Common myeloid progenitor, CD34-positive (primary cell): ENCODE data around the gene SLC1A2. TPM values are rescaled to one million over a fixed set of nuclear protein-coding genes. Genes with fewer than 3 reads are reported as not detected.

Experiments
- CTCF ChIA-PET: fragments of 350-600 bp; sonication (Branson Sonifier 250); formaldehyde crosslinking; loops from one replicate; lab custom pipeline; 2021; ENCODE audit warnings: antibody characterized with exemption; lab: Charles Lee
- POLR2A ChIA-PET: fragments of 350-600 bp; sonication (Branson Sonifier 250); formaldehyde crosslinking; loops from one replicate; lab custom pipeline; 2021; ENCODE audit warnings: antibody characterized with exemption; lab: Charles Lee
- DNase-seq, 3 donors: peaks; one replicate each; pipeline versions ENCODE4 v3.0.0 to v3.0.0-alpha.2; 2013
- H3K27ac ChIP-seq, 2 experiments: 1 replicate in 1 of 2; 2 replicates in 1 of 2; pipeline ENCODE4 v1.7.0; 2013; ENCODE audit warnings: inconsistent platforms in 2 of 2, low read length in 2 of 2, mild to moderate bottlenecking in 2 of 2, low read depth in 1 of 2, moderate library complexity in 1 of 2; ENCODE audit not compliant: severe bottlenecking in 2 of 2, insufficient read depth in 1 of 2, poor library complexity in 1 of 2
- H3K27me3 ChIP-seq, 5 experiments: replicated peaks in 2 of 5; 1 replicate in 3 of 5; 2 replicates in 2 of 5; pipeline versions ENCODE4 v1.6.1 to v1.7.0; 2013; ENCODE audit warnings: low read length in 4 of 5, mild to moderate bottlenecking in 2 of 5, moderate library complexity in 2 of 5, inconsistent platforms in 1 of 5; ENCODE audit not compliant: insufficient read depth in 5 of 5, control insufficient read depth in 4 of 5
- H3K36me3 ChIP-seq, 4 experiments: 1 replicate in 2 of 4; 2 replicates in 2 of 4; pipeline versions ENCODE4 v1.6.1 to v1.7.0; 2013; ENCODE audit warnings: low read length in 3 of 4, control low read depth in 1 of 4, mild to moderate bottlenecking in 1 of 4; ENCODE audit not compliant: control insufficient read depth in 4 of 4, insufficient read depth in 4 of 4
- H3K4me1 ChIP-seq, 4 experiments: 1 replicate in 3 of 4; 2 replicates in 1 of 4; pipeline versions ENCODE4 v1.6.1 to v1.7.1; 2013; ENCODE audit warnings: low read length in 3 of 4, mild to moderate bottlenecking in 3 of 4, control low read depth in 1 of 4, inconsistent platforms in 1 of 4, moderate library complexity in 1 of 4; ENCODE audit not compliant: control insufficient read depth in 4 of 4, insufficient read depth in 4 of 4; ENCODE audit errors: control extremely low read depth in 1 of 4
- H3K4me3 ChIP-seq, 7 experiments: 1 replicate in 4 of 7; 2 replicates in 3 of 7; pipeline versions ENCODE4 v1.5.1 to v1.7.0; 2013; ENCODE audit warnings: mild to moderate bottlenecking in 7 of 7, low read length in 6 of 7, moderate library complexity in 6 of 7, inconsistent platforms in 2 of 7, low read depth in 2 of 7, control low read depth in 1 of 7; ENCODE audit not compliant: insufficient read depth in 4 of 7, control insufficient read depth in 1 of 7; ENCODE audit errors: extremely low read depth in 1 of 7
- H3K9me3 ChIP-seq, 5 experiments: 1 replicate in 4 of 5; 2 replicates in 1 of 5; pipeline versions ENCODE4 v1.6.1 to v1.7.1; 2013; ENCODE audit warnings: low read length in 4 of 5, mild to moderate bottlenecking in 2 of 5, inconsistent platforms in 1 of 5, low read depth in 1 of 5, moderate library complexity in 1 of 5; ENCODE audit not compliant: control insufficient read depth in 4 of 5, insufficient read depth in 2 of 5; ENCODE audit errors: control extremely low read depth in 1 of 5
- WGBS: methylation state at CpG from one replicate; pipeline ENCODE4 v1.1.5; 2013; ENCODE audit not compliant: insufficient coverage; 5-methylcytosine and 5-hydroxymethylcytosine counted together
- polyA plus RNA-seq: library from polyadenylated mRNA; unstranded; fragments of 120-200 nt; gene quantifications from one replicate; pipeline ENCODE4 v1.2.1, GENCODE V29; 2013

The SLC1A2 gene
- polyA plus RNA-seq: 0.07 TPM

DNA sequence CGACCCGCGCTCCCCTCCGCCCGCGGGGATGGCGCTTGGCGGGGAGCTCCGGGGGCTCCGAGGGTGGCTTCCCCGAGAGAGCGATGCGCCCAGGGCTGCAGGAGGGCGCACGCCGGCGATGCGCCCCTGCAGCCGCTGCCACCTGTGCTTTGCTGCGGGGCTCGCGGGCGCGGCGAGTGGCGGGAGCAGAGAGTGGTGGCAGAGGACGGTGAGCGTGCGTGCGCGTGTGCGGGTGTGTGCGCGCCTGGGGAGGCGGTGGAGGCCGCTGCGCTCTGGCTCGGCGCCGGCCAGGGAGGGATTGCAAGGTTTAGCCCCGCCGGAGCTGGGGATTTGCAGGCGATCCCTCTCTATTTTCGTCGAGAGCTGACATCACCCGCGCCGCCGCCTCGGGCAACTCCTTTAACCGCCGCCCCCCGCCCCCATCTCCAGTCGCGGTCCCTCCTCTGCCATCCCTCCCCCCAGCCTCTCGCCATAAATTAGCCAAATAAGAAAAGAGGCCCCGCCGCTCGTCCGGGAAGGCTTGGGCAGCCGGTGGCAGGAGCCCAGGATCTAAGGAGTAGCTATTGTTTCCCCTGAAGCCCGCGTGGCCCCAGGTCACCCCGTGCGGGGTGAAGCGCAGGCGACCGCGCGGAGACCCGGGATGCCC, at the start of gene SLC1A2:
SLC1A2 (minus strand) TSS at position 375 of the 646 bp plus-strand sequence. CDS start 592 bp downstream, outside the sequence.
- Histone ChIP-seq H3K27ac (no peak within 1 kb of the TSS), H3K36me3 (no peaks in the 10 kb centered on the region), H3K27me3 (peaks cover 38 to 100% (median 70%) of the 10 kb centered on the region in 5 experiments), H3K4me1 (peaks cover 0 to 26% (median 22%) of the 10 kb centered on the region in 4 experiments), H3K9me3 (no peaks in the 10 kb centered on the region), H3K4me3 (peak within 1 kb of the TSS; percentile 34 to 70 (median 52))
- peak; percentile 22 to 64 (median 41) for DNase-seq
- ChIA-PET POLR2A (no interaction called here), CTCF (interaction anchor here (1.1 to 1.3 kb wide), 3 partner anchors 9 to 904 kb away, joined by 3 to 4 read pairs (median 4); no protein-coding TSS in a partner anchor)
- WGBS: 1% methylated on average over 48 of the region's 71 CpGs

DNA sequence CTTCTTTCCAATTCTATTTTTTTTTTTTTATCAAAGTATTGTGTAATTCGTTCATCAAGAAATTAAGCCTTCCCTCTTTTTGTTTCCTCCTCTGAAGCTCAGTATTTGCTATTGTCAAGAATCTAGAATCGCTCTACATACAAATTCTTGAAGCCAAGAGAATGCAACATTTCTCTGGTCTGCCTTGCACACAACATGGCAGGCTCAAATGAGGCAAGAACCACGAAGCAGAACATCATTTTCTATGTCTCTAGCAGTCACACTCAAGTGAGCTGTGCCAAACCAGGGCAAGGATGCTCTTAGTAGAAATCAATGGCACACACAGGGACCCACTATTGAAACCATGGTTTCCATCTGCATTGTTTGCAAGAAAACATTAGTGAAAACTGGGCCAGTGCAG, 46.7 kb upstream of the SLC1A2 start:
- H3K36me3 ChIP-seq: no peaks in the 10 kb centered on the region
- no peak overlapping the region for H3K4me3 ChIP-seq
- H3K9me3 ChIP-seq: no peaks in the 10 kb centered on the region
- no peak overlapping the region for H3K27ac ChIP-seq
- 96% methylated on average over 3 of the region's 3 CpGs for WGBS
- no peak for DNase-seq
- CTCF ChIA-PET: no interaction called here
- POLR2A ChIA-PET: no interaction called here
- no peaks in the 10 kb centered on the region for H3K4me1 ChIP-seq
- H3K27me3 ChIP-seq: peaks cover 0 to 2% (median 0%) of the 10 kb centered on the region in 5 experiments

DNA sequence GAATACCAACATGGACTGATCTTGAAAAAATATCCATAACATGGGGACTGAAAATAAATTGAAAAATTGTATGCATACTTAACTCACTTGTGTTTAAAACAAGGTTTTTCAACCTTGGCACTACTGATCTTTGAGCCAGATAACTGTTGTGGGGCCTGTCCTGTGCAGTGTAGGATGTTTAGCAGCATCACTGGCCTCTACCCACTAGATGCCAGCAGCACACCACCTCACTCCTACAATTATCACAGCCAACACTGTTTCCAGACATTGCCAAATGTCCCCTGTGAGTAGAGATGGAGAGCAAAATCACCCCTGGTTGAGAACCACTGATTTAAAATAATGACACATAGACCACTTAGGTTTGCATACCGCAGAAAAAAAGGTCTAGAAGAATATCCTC, 45.0 kb upstream of the SLC1A2 start:
- no peaks in the 10 kb centered on the region for H3K4me1 ChIP-seq
- H3K4me3 ChIP-seq: no peak overlapping the region
- CTCF ChIA-PET: no interaction called here
- no peak overlapping the region for H3K27ac ChIP-seq
- H3K9me3 ChIP-seq: no peaks in the 10 kb centered on the region
- no peaks in the 10 kb centered on the region for H3K36me3 ChIP-seq
- POLR2A ChIA-PET: no interaction called here
- DNase-seq: no peak
- no CpG with 5 or more reads among the region's 1 CpG for WGBS
- H3K27me3 ChIP-seq: peaks cover 0 to 3% (median 0%) of the 10 kb centered on the region in 5 experiments

DNA sequence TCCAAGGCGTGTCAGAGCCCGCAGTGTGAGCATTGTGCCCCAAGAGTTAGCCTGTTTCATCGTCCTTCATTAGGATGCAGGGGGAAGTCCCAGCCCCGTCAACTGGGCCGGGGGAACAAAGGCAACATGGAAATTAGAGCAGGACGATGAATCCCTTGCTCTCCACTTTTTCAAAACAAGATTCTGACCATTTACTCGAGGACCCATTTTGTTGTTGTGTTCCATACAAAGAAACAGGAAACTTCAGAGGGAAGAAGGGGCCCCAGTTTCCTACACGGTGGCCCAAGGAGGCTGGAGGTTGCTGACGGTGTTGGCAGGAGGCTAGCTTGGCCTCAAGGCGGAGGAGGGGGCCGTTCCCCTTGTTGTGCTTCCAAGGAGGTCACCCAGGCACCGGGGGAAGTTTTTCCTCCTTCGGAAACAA, 44.0 kb upstream of the SLC1A2 start:
- Histone ChIP-seq H3K27me3 (peaks cover 0 to 3% (median 0%) of the 10 kb centered on the region in 5 experiments), H3K36me3 (no peaks in the 10 kb centered on the region), H3K4me1 (no peaks in the 10 kb centered on the region), H3K4me3 (no peak overlapping the region), H3K27ac (no peak overlapping the region), H3K9me3 (no peaks in the 10 kb centered on the region)
- DNase-seq: no peak
- 77% methylated on average over 11 of the region's 13 CpGs for WGBS
- CTCF ChIA-PET: no interaction called here
- POLR2A ChIA-PET: no interaction called here

DNA sequence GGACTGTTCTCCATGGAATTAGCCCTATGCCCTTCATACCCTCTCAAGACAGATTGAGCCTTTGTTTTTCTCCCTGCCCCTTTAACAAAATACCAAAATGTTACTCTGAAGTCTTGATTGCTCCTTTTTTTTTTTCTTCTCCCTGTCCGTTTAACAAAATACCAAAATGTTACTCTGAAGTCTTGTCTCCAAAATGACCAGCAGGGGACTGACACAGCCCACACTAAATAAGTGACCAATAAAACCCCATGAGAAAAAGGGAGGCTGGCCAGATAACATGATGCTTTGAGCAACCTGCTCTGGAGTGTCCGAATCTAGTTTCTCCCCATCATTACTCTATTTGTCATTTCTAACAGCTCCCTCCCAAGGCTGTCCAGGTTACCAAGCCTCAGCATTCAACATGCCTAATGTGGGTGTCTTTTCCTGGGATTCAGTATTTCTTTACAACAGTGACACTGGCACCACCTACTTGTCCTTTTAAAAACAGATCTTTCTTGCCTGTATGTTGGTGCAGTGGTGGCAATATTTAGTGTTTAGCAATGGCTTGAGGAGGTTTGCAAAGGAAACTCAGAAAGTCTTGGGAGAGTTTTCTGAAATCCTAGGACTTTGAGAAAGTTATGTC, 42.7 kb upstream of the SLC1A2 start:
- Histone ChIP-seq H3K36me3 (no peaks in the 10 kb centered on the region), H3K27me3 (peaks cover 0 to 6% (median 0%) of the 10 kb centered on the region in 5 experiments), H3K27ac (no peak overlapping the region), H3K4me3 (no peak overlapping the region), H3K9me3 (no peaks in the 10 kb centered on the region), H3K4me1 (no peaks in the 10 kb centered on the region)
- no CpG with 5 or more reads among the region's 2 CpGs for WGBS
- POLR2A ChIA-PET: no interaction called here
- DNase-seq: no peak
- CTCF ChIA-PET: no interaction called here

DNA sequence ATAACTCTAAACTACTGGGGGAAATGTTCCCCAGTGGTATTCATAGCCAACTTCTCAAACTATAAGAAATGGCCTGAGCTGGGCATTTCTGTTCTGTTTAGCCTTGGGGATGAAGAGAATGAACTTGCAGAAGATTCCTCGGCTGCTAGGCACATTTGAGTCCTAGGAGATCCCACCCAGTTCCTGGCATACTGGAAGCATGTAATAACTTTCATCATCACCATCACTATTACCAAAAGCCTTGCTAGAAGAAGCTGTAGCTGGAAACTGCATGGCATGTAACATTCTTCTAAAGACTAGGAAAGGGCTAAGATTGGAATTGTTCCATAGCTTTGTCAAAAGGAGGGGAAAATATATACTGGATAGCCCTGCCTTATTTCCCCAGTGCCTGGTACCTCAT, 40.1 kb upstream of the SLC1A2 start:
- H3K4me3 ChIP-seq: no peak overlapping the region
- no peaks in the 10 kb centered on the region for H3K4me1 ChIP-seq
- H3K9me3 ChIP-seq: no peaks in the 10 kb centered on the region
- POLR2A ChIA-PET: no interaction called here
- no CpG with 5 or more reads among the region's 1 CpG for WGBS
- no peak for DNase-seq
- peaks cover 0 to 6% (median 2%) of the 10 kb centered on the region in 5 experiments for H3K27me3 ChIP-seq
- H3K36me3 ChIP-seq: no peaks in the 10 kb centered on the region
- CTCF ChIA-PET: interaction anchor here (1.8 kb wide), 1 partner anchor 28 kb away, joined by 4 read pairs; no protein-coding TSS in a partner anchor
- no peak overlapping the region for H3K27ac ChIP-seq

DNA sequence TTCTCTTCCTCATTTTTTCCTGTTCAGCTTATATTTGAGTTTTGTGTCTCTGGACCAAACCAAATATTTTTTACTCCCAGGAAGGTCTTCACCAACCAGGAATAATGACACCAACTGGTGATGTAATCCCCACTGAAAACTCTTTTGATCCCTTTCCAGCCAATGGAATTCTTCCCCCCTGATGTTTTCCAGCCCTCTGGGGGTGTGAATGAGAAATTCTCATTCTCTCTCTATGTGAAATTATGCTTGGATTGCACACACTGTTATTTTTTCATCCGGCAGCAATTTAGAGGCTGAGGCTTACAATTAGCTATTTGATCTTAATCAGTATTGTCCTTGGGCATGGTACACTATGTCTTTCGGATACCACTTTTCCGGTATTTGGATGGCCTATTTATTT, 39.5 kb upstream of the SLC1A2 start:
- H3K27me3 ChIP-seq: peaks cover 0 to 6% (median 2%) of the 10 kb centered on the region in 5 experiments
- no peaks in the 10 kb centered on the region for H3K4me1 ChIP-seq
- no peak overlapping the region for H3K4me3 ChIP-seq
- DNase-seq: no peak
- H3K9me3 ChIP-seq: no peaks in the 10 kb centered on the region
- ChIA-PET POLR2A (no interaction called here), CTCF (interaction anchor here (1.8 kb wide), 1 partner anchor 28 kb away, joined by 4 read pairs; no protein-coding TSS in a partner anchor)
- 100% methylated on average over 2 of the region's 3 CpGs for WGBS
- no peaks in the 10 kb centered on the region for H3K36me3 ChIP-seq
- no peak overlapping the region for H3K27ac ChIP-seq
